ENCODE measurements around the gene FXYD6.
"Not testable (repeated sequence)": the region's sequence is repeated elsewhere in the genome, so short reads cannot be mapped to it uniquely, and the experiment has no call there.

Gene FXYD6

GRCh38 chr11:117876341-117877119, at the start of gene FXYD6:
Gene FXYD6 (minus strand): TSS chr11:117876658. CDS start chr11:117842776, 33,882 bp downstream.
- no peak for DNase-seq

GRCh38 chr11:117926166-117926565, 49.7 kb upstream of the FXYD6 start:
- not testable (repeated sequence) for DNase-seq

- DNase-seq: no peak
Observed at GRCh38 chr11:117925198-117925925, 48.9 kb upstream of the FXYD6 start.

- DNase-seq: no peak
Observed at GRCh38 chr11:117924631-117925170, 48.2 kb upstream of the FXYD6 start.

GRCh38 chr11:117923773-117924172, 47.3 kb upstream of the FXYD6 start:
- DNase-seq: no peak

- no peak for DNase-seq
Observed at GRCh38 chr11:117923275-117923674, 46.8 kb upstream of the FXYD6 start.

- no peak for DNase-seq
Observed at GRCh38 chr11:117921893-117922292, 45.4 kb upstream of the FXYD6 start.

GRCh38 chr11:117921456-117921855, 45.0 kb upstream of the FXYD6 start:
- DNase-seq: no peak

- DNase-seq: no peak
Observed at GRCh38 chr11:117919781-117920221, 43.3 kb upstream of the FXYD6 start.

- DNase-seq: no peak
Observed at GRCh38 chr11:117919341-117919740, 42.9 kb upstream of the FXYD6 start.

GRCh38 chr11:117918366-117919255, 42.2 kb upstream of the FXYD6 start:
- no peak for DNase-seq

- no peak for DNase-seq
Observed at GRCh38 chr11:117917591-117918151, 41.2 kb upstream of the FXYD6 start.

- DNase-seq: no peak
Observed at GRCh38 chr11:117916956-117917355, 40.5 kb upstream of the FXYD6 start.

- no peak for DNase-seq
Observed at GRCh38 chr11:117915672-117916235, 39.3 kb upstream of the FXYD6 start.

GRCh38 chr11:117914991-117915618, 38.6 kb upstream of the FXYD6 start:
- no peak for DNase-seq

GRCh38 chr11:117914398-117914761, 37.9 kb upstream of the FXYD6 start:
- no peak for DNase-seq

GRCh38 chr11:117913736-117914397, 37.4 kb upstream of the FXYD6 start:
- no peak for DNase-seq

GRCh38 chr11:117912497-117912896, 36.0 kb upstream of the FXYD6 start:
- DNase-seq: no peak

GRCh38 chr11:117911694-117912093, 35.2 kb upstream of the FXYD6 start:
- no peak for DNase-seq

- DNase-seq: no peak
Observed at GRCh38 chr11:117910941-117911655, 34.6 kb upstream of the FXYD6 start.

Measured in cortex of kidney (tissue), 1 donor.